ENCODE results near the gene ZBTB20. TPM values are rescaled to one million over a fixed set of nuclear protein-coding genes. Genes with fewer than 3 reads are reported as not detected.

ZBTB20 gene
- total and polyA plus RNA-seq, 8 donors, result 0.15 to 149 (median 38.5) TPM

DNA sequence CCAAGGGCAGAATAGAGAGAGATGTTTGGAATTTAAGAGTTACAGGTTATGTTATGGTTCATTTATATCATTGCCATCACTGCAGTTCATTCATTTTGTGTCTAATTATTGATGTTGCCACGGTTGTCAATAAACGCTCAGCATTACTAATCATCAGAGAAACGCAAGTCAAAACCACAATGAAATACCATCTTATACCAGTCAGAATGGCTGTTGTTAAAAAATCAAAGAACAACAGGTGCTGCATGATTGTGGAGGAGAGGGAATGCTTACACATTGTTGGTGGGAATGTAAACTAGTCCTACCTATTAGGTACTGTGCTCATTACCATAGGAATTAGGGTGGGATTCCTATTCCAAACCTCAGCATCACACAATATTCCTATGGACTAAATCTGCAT is 502.7 kb downstream of the ZBTB20 start:
- H3K27ac ChIP-seq, result no peak overlapping the region
- H3K9me3 ChIP-seq, result no peaks in the 10 kb centered on the region
- TF ChIP-seq POLR2A (IDR thresholded peaks at IDR 0.05), result no peak
- TF ChIP-seq, protein P1, sequence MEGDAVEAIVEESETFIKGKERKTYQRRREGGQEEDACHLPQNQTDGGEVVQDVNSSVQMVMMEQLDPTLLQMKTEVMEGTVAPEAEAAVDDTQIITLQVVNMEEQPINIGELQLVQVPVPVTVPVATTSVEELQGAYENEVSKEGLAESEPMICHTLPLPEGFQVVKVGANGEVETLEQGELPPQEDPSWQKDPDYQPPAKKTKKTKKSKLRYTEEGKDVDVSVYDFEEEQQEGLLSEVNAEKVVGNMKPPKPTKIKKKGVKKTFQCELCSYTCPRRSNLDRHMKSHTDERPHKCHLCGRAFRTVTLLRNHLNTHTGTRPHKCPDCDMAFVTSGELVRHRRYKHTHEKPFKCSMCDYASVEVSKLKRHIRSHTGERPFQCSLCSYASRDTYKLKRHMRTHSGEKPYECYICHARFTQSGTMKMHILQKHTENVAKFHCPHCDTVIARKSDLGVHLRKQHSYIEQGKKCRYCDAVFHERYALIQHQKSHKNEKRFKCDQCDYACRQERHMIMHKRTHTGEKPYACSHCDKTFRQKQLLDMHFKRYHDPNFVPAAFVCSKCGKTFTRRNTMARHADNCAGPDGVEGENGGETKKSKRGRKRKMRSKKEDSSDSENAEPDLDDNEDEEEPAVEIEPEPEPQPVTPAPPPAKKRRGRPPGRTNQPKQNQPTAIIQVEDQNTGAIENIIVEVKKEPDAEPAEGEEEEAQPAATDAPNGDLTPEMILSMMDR (IDR thresholded peaks at IDR 0.05), result no peak
- no peak for TF ChIP-seq EP300 (IDR thresholded peaks at IDR 0.05)
- TF ChIP-seq POLR2AphosphoS5 (IDR thresholded peaks at IDR 0.05), result no peak
- WGBS, 5 donors, result 91 to 94% (median 92%) methylated on average over 3 of the region's 3 CpGs
- intact Hi-C loops (cut with DNase I; ENCODE audit: low total_unique reads), result no loop called here
- H3K36me3 ChIP-seq, result no peaks in the 10 kb centered on the region
- DNase-seq, result no peak
- no peak overlapping the region for H3K4me3 ChIP-seq
- H3K27me3 ChIP-seq, result no peaks in the 10 kb centered on the region
- no peaks in the 10 kb centered on the region for H3K4me1 ChIP-seq

GRCh38 chr3:114642951-114643741 is 503.9 kb downstream of the ZBTB20 start:
- Histone ChIP-seq H3K9me3 (no peaks in the 10 kb centered on the region), H3K27me3 (no peaks in the 10 kb centered on the region), H3K4me3 (no peak overlapping the region), H3K36me3 (no peaks in the 10 kb centered on the region), H3K27ac (no peak overlapping the region), H3K4me1 (no peaks in the 10 kb centered on the region)
- WGBS, 5 donors, result 80 to 86% (median 84%) methylated on average over 1 of the region's 1 CpG
- TF ChIP-seq POLR2A (IDR thresholded peaks at IDR 0.05) (no peak), EP300 (IDR thresholded peaks at IDR 0.05) (no peak), POLR2AphosphoS5 (IDR thresholded peaks at IDR 0.05) (no peak)
- TF ChIP-seq, protein P1 (IDR thresholded peaks at IDR 0.05), result no peak
- DNase-seq, result no peak
- intact Hi-C loops (cut with DNase I; ENCODE audit: low total_unique reads), result no loop called here

DNA sequence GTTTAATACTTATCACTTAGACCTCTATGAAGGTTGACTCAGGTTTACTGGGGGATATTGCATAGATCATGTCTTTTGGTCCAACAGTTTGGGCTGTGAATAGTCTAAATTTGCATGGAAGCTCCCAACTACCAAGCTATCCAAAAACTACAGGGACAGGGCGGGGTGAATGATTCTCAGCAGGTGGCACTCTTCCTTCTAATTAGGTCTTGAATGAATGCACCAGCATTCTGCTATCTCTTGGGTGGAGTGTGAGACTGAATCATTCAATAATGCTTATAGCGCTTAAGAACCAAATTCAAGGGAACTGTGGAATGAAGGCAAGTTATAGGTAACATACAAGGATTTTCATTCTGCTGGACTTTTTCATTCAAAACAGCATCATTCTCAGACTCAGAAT is 507.0 kb downstream of the ZBTB20 start:
- H3K36me3 ChIP-seq, result no peaks in the 10 kb centered on the region
- H3K9me3 ChIP-seq, result peaks cover 0 to 13% (median 6%) of the 10 kb centered on the region in 4 donors
- H3K4me3 ChIP-seq, result no peak overlapping the region
- 92 to 98% (median 93%) methylated on average over 2 of the region's 2 CpGs for WGBS, 5 donors
- intact Hi-C loops (cut with DNase I; ENCODE audit: low total_unique reads), result no loop called here
- H3K27ac ChIP-seq, result no peak overlapping the region
- TF ChIP-seq POLR2A (IDR thresholded peaks at IDR 0.05) (no peak), EP300 (IDR thresholded peaks at IDR 0.05) (no peak), POLR2AphosphoS5 (IDR thresholded peaks at IDR 0.05) (no peak)
- TF ChIP-seq, protein P1 (IDR thresholded peaks at IDR 0.05), result no peak
- H3K27me3 ChIP-seq, result no peaks in the 10 kb centered on the region
- no peak for DNase-seq
- H3K4me1 ChIP-seq, result no peaks in the 10 kb centered on the region

GRCh38 chr3:114639171-114639570 is 507.9 kb downstream of the ZBTB20 start:
- Histone ChIP-seq H3K27ac (no peak overlapping the region), H3K27me3 (no peaks in the 10 kb centered on the region), H3K4me1 (no peaks in the 10 kb centered on the region), H3K36me3 (no peaks in the 10 kb centered on the region), H3K9me3 (peaks cover 0 to 13% (median 6%) of the 10 kb centered on the region in 4 donors), H3K4me3 (no peak overlapping the region)
- TF ChIP-seq POLR2A (IDR thresholded peaks at IDR 0.05), result no peak
- no peak for TF ChIP-seq POLR2AphosphoS5 (IDR thresholded peaks at IDR 0.05)
- no peak for TF ChIP-seq EP300 (IDR thresholded peaks at IDR 0.05)
- TF ChIP-seq, protein P1 (IDR thresholded peaks at IDR 0.05), result no peak
- no peak for DNase-seq
- 91 to 98% (median 96%) methylated on average over 1 of the region's 1 CpG for WGBS, 5 donors
- intact Hi-C loops (cut with DNase I; ENCODE audit: low total_unique reads), result no loop called here

Data from stomach (tissue), 9 donors.